ENCODE measurements around the gene TPRX2.
"Not testable (repeated sequence)": the region's sequence is repeated elsewhere in the genome, so short reads cannot be mapped to it uniquely, and the experiment has no call there.

The TPRX2 gene

DNA sequence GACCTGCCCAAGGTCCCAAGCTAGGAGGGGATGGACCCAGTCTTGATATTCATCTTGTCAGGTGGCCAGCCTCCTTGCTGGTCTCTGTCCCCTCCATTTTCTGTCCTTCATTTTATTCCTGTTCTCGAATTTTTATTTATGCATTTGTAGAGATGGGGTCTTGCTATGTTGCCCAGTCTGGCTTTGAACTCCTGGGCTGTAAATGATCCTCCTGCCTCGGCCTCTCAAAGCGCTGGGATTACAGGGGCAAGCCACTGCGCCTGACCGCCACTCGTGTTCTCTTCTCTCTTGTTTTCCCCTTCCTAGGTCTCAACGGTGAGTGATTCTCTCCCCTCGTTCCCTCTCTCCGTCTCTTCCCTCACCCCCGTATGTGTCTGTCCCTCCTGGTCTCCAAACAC, 10.6 kb upstream of the TPRX2 start:
- H3K4me3 ChIP-seq (ENCODE audit: low read length): no peak overlapping the region

DNA sequence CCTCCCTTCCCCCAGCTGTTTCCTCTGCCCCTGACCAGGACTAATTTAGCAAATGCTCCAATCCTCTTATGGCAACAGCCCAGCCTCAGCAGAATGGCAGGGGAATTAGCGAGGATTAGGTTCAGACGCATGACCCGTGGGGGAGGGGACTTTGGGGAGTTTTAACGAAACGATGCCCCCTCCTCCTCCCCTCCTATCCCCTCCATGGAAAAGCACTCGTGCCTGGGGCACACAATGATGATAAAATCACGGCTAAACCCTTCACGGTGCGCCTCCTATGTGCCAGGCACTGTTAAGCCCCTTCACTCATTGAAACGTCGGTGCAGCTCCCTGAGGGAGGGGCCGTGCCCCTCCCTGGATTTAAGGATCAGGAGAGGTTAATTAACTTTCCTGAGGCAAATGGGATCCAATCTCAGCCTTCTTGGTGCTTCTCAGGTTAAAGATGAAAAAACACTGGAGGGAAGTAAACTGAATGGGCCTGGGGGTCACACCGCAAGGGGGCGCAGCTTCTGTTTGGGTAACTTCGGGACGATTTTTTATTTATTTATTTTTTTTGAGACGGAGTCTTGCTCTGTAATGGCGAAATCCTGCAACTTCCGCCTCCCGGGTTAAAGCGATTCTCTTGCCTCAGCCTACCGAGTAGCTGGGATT, 10.1 kb upstream of the TPRX2 start:
- TF ChIP-seq ZNF274 (IDR thresholded peaks at IDR 0.05; ENCODE audit: low read depth, low read length): no peak
- no peak overlapping the region for H3K4me3 ChIP-seq (ENCODE audit: low read length)

More for the DNA sequence above, 10.6 kb upstream of the TPRX2 start:
- TF ChIP-seq ZNF274 (IDR thresholded peaks at IDR 0.05; ENCODE audit: low read depth, low read length): no peak

DNA sequence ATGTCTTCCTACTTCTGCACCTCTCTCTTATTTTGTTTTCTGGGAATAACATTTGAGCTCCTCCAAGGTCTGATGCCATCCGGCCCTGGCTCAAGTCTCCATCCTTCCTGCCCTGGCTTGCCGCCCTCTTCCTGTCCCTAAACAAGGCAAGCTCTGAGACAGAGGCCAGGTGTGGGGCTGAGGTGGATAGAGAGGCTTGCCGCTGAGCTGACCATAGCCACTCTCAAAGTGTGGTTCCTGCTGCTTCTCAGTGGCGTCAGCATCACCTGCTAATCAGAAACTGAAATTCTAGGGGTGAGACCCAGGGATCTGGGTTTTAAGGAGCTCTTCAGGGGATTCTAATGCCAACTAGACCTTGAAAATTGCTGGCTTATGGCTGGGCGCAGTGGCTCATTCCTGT, 6.0 kb upstream of the TPRX2 start:
- no peak for TF ChIP-seq ZNF274 (IDR thresholded peaks at IDR 0.05; ENCODE audit: low read depth, low read length)
- H3K4me3 ChIP-seq (ENCODE audit: low read length): no peak overlapping the region

DNA sequence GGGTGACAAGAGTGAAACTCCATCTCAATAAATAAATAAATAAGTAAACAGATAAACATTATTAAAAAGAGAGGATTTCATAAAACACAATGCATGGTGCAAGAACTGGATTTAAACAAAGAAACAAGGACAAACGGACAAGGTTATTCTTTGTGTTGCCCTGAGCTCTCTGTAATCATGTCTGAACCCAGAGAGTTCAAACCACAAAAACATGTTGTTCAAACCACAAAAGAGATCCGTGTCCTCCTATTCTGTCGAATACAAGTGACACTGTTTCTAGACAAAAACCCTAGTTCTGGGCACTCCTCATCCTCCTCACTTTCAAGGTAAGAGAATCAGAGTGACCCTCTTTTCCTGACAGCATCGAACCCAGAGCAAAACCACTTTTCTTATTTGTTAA, 4.6 kb upstream of the TPRX2 start:
- TF ChIP-seq ZNF274 (IDR thresholded peaks at IDR 0.05; ENCODE audit: low read depth, low read length): no peak
- H3K4me3 ChIP-seq (ENCODE audit: low read length): no peak overlapping the region

DNA sequence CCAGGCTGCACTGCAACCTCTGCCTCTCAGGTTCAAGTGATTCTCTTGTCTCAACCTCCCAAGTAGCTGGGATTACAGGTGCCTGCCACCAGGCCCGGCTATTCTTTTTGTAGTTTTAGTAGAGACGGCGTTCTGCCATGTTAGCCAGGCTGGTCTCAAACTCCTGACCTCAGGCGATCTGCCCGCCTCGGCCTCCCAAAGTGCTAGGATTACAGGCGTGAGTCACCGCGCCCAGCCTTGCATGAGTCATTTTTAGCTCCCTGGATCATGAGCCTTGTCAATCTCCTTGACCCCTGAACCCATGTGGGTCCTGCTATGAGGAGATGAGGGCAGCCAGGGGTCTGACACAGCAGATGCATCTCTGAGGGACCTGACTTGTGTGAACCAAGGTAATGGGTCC, 804 bp upstream of the TPRX2 start:
- H3K4me3 ChIP-seq (ENCODE audit: low read length): not testable (repeated sequence)

DNA sequence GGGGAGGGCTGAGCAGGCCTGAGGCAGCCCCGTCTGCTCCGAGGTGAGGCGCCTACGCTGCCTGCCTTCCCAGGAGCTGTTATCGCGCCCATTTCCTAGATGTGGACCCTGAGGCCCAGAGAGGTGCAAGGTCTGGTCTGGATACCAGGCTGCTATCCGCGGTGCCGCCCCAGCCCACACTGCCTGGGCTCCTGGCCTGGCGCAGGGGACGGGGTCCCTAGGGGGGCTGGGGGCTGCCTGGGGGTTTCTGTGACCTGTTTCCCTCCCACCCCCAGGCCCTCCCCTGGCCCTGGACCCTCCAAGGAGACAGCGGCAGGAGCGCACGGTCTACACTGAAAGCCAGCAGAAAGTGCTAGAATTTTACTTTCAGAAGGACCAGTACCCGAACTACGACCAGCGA, 803 bp downstream of the TPRX2 start:
- not testable (repeated sequence) for H3K4me3 ChIP-seq (ENCODE audit: low read length)

DNA sequence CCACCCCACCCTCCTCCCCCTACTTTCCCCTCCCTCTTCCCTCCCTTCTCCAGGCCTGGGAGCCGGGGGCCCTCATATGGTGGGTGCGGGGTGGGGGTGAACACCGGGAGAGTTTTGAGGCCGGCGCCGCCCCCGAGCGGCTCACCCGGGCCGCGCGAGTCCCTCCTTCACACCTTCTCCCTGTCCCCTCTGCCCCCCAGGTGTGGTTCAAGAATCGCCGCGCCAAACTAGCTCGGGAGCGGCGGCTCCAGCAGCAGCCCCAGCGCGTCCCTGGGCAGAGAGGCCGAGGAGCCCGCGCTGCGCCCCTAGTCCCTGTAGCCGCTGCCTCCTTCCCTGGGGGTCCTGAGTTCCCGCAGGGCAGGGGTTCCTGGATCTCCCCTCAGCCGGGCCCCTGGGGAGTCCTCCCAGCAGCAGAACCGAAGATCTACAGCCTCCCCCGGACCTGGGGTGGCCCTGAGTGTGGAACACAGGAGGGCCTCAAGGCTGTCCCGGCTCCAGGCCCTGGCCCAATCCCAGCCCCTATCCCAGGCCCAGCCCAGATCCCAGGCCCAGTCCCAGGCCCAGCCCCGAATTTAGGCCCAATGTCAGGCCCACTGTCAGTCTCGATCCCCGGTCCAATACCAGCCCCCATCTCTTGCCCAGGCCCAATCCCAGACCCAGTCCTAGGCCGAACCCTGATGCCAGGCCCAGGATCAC, 1.7 kb downstream of the TPRX2 start:
- no peak for TF ChIP-seq ZNF274 (IDR thresholded peaks at IDR 0.05; ENCODE audit: low read depth, low read length)
- H3K4me3 ChIP-seq (ENCODE audit: low read length): no peak overlapping the region

DNA sequence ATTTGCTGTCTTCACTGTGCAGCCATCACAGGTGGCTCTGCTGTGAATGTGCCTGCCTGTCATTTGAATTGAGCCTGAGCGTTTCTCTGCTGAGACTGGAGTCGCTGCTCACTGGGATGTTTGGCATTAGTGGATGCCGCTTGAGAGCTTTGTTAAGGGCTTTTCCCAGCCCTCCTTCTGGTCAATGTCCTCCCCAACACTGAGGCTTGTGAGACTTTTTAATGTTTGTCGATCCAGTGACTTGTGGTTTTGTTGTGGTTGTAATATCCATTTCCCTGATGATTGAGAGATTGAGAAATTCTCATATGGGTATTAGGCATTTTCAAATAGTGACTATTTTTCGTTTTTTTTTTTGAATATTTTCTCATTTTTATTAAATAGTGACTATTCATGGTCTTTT, 2.6 kb downstream of the TPRX2 start:
- no peak for TF ChIP-seq ZNF274 (IDR thresholded peaks at IDR 0.05; ENCODE audit: low read depth, low read length)
- no peak overlapping the region for H3K4me3 ChIP-seq (ENCODE audit: low read length)

DNA sequence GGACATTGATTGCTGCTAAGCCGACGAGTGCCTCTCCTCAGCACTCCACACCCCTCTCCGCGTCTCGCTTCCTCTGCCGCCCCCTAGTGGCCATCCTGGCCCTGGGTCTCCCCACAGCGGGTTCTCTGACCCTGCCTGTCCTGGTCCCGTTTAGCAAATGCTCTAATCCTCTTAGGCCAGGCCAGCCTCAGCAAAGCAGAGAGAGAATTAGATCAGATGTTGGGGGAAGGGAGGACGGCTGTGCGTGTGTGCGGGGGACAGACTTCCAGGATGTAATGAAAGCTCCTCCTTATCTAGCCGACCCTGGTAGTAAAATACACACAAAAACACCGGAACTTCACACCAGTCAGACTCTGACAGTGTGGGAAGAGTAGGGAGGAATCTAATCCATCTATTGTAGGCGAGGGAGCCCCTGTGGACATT, 4.5 kb downstream of the TPRX2 start:
- no peak for TF ChIP-seq ZNF274 (IDR thresholded peaks at IDR 0.05; ENCODE audit: low read depth, low read length)
- H3K4me3 ChIP-seq (ENCODE audit: low read length): no peak overlapping the region

DNA sequence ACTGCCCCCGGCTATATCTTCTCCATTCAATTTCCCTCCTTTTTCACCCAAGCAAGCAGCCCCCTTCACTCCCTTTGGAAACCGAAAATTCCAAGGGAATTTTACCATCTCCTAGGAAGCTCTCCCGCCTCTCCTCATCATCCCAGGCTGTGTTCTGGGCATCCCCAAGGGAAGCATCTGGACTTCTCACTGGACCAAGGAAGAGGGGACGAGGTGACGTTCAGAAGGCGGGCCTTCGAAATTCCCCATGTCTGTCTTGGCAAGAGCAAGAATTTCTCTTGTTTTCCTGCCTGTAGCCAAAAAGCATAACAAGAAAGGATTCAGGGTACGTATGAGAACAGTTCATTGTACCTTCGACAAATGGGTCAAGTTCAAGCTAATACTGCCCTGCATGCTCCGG, 6.1 kb downstream of the TPRX2 start:
- no peak overlapping the region for H3K4me3 ChIP-seq (ENCODE audit: low read length)
- TF ChIP-seq ZNF274 (IDR thresholded peaks at IDR 0.05; ENCODE audit: low read depth, low read length): no peak

DNA sequence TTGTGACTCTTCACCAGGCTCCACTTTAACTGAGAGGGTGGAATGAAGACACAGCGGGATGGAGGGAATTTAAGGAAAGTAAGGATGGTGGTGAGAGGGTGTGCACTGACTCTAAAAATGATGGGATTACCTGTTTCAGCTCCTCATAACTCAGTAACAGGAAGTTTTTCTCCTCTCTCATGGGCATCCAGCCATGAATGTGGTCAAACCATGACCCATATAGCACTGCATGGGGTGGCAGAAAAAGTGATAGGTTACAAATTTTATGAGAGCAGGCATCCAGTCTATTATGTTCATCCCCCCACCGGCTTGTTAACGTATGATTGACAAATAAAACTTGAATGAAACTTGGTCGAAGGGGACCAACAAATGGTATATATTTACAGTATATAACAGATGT, 19.9 kb downstream of the TPRX2 start:
- H3K4me3 ChIP-seq (ENCODE audit: low read length): no peak overlapping the region
- TF ChIP-seq ZNF274 (IDR thresholded peaks at IDR 0.05; ENCODE audit: low read depth, low read length): no peak

DNA sequence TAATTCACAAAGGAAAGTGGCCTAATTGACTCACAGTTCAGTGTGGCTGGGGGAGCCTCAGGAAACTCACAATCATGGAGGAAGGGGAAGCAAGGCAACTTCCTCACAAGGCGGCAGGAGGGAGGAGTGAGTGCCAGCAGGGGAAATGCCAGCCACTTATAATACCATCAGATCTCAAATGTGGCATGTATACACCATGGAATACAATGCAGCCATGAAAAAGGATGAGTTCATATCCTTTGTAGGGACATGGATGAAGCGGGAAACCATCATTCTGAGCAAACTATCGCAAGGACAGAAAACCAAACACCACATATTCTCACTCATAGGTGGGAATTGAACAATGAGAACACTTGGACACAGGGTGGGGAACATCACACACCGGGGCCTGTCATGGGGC, 20.4 kb downstream of the TPRX2 start:
- H3K4me3 ChIP-seq (ENCODE audit: low read length): not testable (repeated sequence)

DNA sequence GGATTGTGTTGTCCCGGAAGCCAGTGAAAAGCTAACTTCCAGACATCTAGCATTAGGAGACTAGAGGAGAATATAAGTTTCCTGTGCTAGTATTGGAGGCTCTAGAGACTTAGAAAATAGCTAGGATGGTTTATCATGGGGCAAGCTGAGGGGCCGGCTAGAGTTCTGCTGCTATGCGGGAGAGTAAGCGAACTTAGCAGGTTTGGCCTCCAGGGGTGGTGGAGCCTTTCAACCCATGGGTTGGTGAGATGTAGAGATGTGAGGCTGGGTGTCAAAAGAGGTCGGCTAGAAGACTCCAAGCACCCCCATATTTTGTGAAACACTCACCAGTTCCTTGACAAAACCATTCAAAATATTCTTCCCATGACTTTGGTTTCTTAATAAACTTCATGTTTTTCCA, 22.7 kb downstream of the TPRX2 start:
- TF ChIP-seq ZNF274 (IDR thresholded peaks at IDR 0.05; ENCODE audit: low read depth, low read length): no peak
- no peak overlapping the region for H3K4me3 ChIP-seq (ENCODE audit: low read length)

DNA sequence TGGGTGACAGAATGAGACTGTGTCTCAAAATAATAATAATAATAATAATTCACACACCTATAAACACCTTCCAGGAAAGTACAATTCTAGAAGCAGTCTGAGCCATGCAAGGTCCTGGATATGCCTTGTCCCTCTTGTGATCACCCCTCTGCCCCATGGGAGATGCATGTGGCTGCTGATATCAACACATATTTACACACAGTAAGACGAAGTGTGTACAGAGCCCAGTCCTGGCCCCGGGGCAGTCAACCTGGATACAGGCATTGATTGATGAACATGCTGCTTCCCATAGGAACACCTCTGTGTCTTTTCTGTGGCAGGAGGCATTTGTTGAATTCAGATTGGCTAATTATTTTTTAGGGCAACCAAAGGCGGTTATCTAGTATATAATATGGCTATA, 23.9 kb downstream of the TPRX2 start:
- no peak for TF ChIP-seq ZNF274 (IDR thresholded peaks at IDR 0.05; ENCODE audit: low read depth, low read length)
- no peak overlapping the region for H3K4me3 ChIP-seq (ENCODE audit: low read length)

DNA sequence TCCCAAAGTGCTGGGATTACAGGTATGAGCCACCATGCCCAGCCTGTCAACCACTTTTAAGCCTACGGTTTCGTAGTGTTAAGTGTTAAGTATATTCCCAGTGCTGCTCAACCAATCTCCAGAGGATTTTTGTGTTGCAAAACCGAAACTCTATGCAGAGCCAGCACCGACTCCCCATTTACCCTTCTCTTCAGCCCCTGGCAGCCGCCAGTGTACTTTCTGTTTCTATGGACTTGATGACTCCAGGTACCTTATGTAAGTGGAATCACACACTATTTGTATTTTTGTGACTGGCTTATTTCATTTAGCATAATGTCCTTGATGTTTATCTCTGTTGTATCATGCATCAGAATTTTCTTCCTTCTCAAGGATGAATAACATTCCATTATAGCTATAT, 26.0 kb downstream of the TPRX2 start:
- no peak overlapping the region for H3K4me3 ChIP-seq (ENCODE audit: low read length)
- no peak for TF ChIP-seq ZNF274 (IDR thresholded peaks at IDR 0.05; ENCODE audit: low read depth, low read length)

DNA sequence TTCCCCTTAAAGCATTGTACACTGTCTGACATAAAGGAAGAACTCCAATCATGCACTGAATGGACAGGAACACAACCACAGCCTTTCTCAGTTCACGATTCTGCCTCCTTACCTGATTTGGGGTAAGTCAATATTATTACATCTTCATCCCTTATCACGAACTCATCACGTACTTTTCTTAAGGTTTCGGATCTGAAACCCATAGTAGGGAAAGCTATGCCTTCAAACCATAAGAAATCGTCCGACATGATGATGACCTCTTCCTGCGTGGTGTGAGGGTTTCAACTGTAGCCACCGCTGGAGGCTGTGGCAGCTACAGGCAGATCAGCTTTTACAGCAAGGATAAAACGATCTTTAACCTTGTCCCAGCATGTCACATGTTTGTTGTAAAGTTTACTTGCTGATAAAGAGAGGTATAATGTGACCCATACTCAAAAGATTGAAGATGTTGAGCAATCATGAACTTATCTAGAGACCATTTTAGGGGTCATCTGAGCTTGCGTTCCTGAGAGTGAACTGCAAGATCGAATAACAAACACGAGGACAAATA, 27.1 kb downstream of the TPRX2 start, which contains the start of gene SULT2A1:
TSS of gene SULT2A1 (minus strand) at position 306 of the 550 bp plus-strand sequence. CDS start at position 248, 58 bp downstream.
- TF ChIP-seq ZNF274 (IDR thresholded peaks at IDR 0.05; ENCODE audit: low read depth, low read length): no peak
- no peak within 1 kb of the TSS for H3K4me3 ChIP-seq (ENCODE audit: low read length)
